HG03342 (cell line): ENCODE results near the gene FAM120AOS.
A peak's percentile ranks its signal among the peaks of the same experiment; 100 is the strongest.

Experiments used
- ATAC-seq: cut with Tn5 transposase; IDR thresholded peaks from one replicate; pipeline ENCODE4 v1.9.1; 2021; ENCODE audit warnings: mild to moderate bottlenecking, moderate library complexity; ENCODE audit not compliant: unreplicated experiment

FAM120AOS gene

GRCh38 chr9:93467462-93467861 is 14.1 kb upstream of the FAM120AOS start:
- no peak for ATAC-seq

GRCh38 chr9:93467062-93467416 is 13.7 kb upstream of the FAM120AOS start:
- no peak for ATAC-seq

GRCh38 chr9:93466416-93467061 is 13.2 kb upstream of the FAM120AOS start:
- ATAC-seq, result no peak

GRCh38 chr9:93465855-93466254 is 12.5 kb upstream of the FAM120AOS start:
- ATAC-seq, result no peak

- ATAC-seq, result no peak
Measured at GRCh38 chr9:93464876-93465275, 11.5 kb upstream of the FAM120AOS start.

GRCh38 chr9:93464395-93464794 is 11.0 kb upstream of the FAM120AOS start:
- ATAC-seq, result no peak

GRCh38 chr9:93463638-93464248 is 10.4 kb upstream of the FAM120AOS start:
- ATAC-seq, result no peak

GRCh38 chr9:93461821-93462220 is 8.4 kb upstream of the FAM120AOS start:
- no peak for ATAC-seq

GRCh38 chr9:93461414-93461743 is 8.0 kb upstream of the FAM120AOS start:
- ATAC-seq, result no peak

- no peak for ATAC-seq
Measured at GRCh38 chr9:93460689-93461413, 7.5 kb upstream of the FAM120AOS start.

GRCh38 chr9:93459432-93459847 is 6.1 kb upstream of the FAM120AOS start:
- ATAC-seq, result no peak

- ATAC-seq, result no peak
Measured at GRCh38 chr9:93458712-93459111, 5.3 kb upstream of the FAM120AOS start.

GRCh38 chr9:93457006-93457405 is 3.6 kb upstream of the FAM120AOS start:
- ATAC-seq, result no peak

- no peak for ATAC-seq
Measured at GRCh38 chr9:93456504-93456903, 3.1 kb upstream of the FAM120AOS start.

GRCh38 chr9:93456022-93456421 is 2.6 kb upstream of the FAM120AOS start:
- no peak for ATAC-seq

GRCh38 chr9:93452710-93453046 is 703 bp downstream of the FAM120AOS start:
- no peak for ATAC-seq

- no peak for ATAC-seq
Measured at GRCh38 chr9:93451849-93452709, 1.3 kb downstream of the FAM120AOS start.

GRCh38 chr9:93450945-93451815 is 2.2 kb downstream of the FAM120AOS start, which contains the start of gene FAM120A:
Gene FAM120A, plus strand, starts transcription at chr9:93451685. Its CDS starts 231 bp downstream, at chr9:93451916.
- ATAC-seq, result peak; percentile 62

- ATAC-seq, result no peak
Measured at GRCh38 chr9:93447655-93448054, 5.7 kb downstream of the FAM120AOS start.

GRCh38 chr9:93446073-93446472 is 7.3 kb downstream of the FAM120AOS start:
- ATAC-seq, result no peak
